Measurements from ENCODE around the gene LAMC2. TPM values are rescaled to one million over a fixed set of nuclear protein-coding genes. Genes with fewer than 3 reads are reported as not detected.

Gene LAMC2
- total and polyA plus RNA-seq, 10 of the 15 experiments (the other 5 are each of a cell fraction or from before 2014, with no cell fraction given) = 0.27 to 1.5 (median 0.92) TPM

DNA sequence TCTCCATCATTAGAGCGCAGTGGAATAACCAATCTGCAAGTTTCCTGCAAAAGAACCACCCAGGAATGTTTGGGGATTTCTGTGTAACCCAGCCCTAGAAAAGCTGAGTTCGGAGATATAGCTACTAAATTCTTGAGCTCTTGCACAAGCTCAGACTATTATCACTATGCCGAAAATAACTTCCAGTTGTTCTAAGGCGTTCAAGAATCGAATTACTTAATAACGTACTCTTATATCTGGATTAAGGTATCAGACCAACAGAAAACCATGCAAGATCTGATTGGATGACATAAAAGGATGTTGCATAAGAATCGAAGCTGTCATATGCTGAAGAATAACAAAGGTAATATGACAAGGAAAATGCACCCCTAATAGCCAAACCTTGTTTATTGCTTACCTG, 7.5 kb upstream of the LAMC2 start:
- H3K36me3 ChIP-seq (ENCODE audit: control insufficient read depth in 2 of 2, insufficient read depth in 2 of 2, low read length in 1 of 2) = no peaks in the 10 kb centered on the region
- DNase-seq (ENCODE audit: low read depth, low spot score) (no peak), FAIRE-seq (no peak), ATAC-seq (no peak)
- H3K4me2 ChIP-seq (ENCODE audit: control insufficient read depth, insufficient read depth) = no peak overlapping the region
- H3K27ac ChIP-seq (ENCODE audit: control insufficient read depth, insufficient read depth) = no peak overlapping the region
- in situ Hi-C loops (cut with MboI) = no loop called here
- ChIA-PET CTCF (interaction anchor here (0.6 to 2.4 kb wide), 5 partner anchors 9 to 152 kb away, joined by 3 to 7 read pairs (median 3); no protein-coding TSS in a partner anchor), RAD21 (ENCODE audit: unreplicated experiment) (interaction anchor here (0.7 to 1.3 kb wide), 3 partner anchors 16 to 151 kb away, joined by 3 read pairs; no protein-coding TSS in a partner anchor), SMC1A (ENCODE audit: uncharacterized antibody, unreplicated experiment) (interaction anchor here (0.8 to 6.3 kb wide), 11 partner anchors 17 to 431 kb away, joined by 3 to 33 read pairs (median 4); no protein-coding TSS in a partner anchor), POLR2A (interaction anchor here (1.0 kb wide), 1 partner anchor 13 kb away, joined by 3 read pairs; no protein-coding TSS in a partner anchor)
- H3K9me3 ChIP-seq (replicated peaks; ENCODE audit: control insufficient read depth, insufficient read depth, low read length) = no peaks in the 10 kb centered on the region
- 81% methylated on average over 7 of the region's 7 CpGs for WGBS (ENCODE audit: insufficient coverage, insufficient replicate concordance, low lambda C conversion rate, missing lambda C conversion rate)
- no TSS peak for BruUV-seq (replicated peaks)
- H4K20me1 ChIP-seq (ENCODE audit: control insufficient read depth, insufficient read depth) = no peaks in the 10 kb centered on the region
- no peaks in the 10 kb centered on the region for H3K27me3 ChIP-seq (replicated peaks in 1 of 2; ENCODE audit: control insufficient read depth in 2 of 2, insufficient read depth in 2 of 2, low read length in 1 of 2)
- H2AFZ ChIP-seq (ENCODE audit: control insufficient read depth, low read depth, low read length) = no peak overlapping the region
- no peak overlapping the region for H3K4me3 ChIP-seq
- TF ChIP-seq ATF7 (IDR thresholded peaks at IDR 0.05; ENCODE audit: low read depth) (no peak), TAF1 (IDR thresholded peaks at IDR 0.05; ENCODE audit: borderline replicate concordance, low read depth, low read length) (no peak), FOXM1 (IDR thresholded peaks at IDR 0.05; ENCODE audit: low read depth, low read length) (no peak), RELA (IDR thresholded peaks at IDR 0.05; ENCODE audit: borderline replicate concordance, partially characterized antibody) (no peak), IRF4 (IDR thresholded peaks at IDR 0.05; ENCODE audit: low read depth, low read length) (no peak), RB1 (IDR thresholded peaks at IDR 0.05; ENCODE audit: borderline replicate concordance) (no peak), ZBTB4 (CRISPR knock-in tag; IDR thresholded peaks at IDR 0.05) (no peak)
- TF ChIP-seq, protein P1, sequence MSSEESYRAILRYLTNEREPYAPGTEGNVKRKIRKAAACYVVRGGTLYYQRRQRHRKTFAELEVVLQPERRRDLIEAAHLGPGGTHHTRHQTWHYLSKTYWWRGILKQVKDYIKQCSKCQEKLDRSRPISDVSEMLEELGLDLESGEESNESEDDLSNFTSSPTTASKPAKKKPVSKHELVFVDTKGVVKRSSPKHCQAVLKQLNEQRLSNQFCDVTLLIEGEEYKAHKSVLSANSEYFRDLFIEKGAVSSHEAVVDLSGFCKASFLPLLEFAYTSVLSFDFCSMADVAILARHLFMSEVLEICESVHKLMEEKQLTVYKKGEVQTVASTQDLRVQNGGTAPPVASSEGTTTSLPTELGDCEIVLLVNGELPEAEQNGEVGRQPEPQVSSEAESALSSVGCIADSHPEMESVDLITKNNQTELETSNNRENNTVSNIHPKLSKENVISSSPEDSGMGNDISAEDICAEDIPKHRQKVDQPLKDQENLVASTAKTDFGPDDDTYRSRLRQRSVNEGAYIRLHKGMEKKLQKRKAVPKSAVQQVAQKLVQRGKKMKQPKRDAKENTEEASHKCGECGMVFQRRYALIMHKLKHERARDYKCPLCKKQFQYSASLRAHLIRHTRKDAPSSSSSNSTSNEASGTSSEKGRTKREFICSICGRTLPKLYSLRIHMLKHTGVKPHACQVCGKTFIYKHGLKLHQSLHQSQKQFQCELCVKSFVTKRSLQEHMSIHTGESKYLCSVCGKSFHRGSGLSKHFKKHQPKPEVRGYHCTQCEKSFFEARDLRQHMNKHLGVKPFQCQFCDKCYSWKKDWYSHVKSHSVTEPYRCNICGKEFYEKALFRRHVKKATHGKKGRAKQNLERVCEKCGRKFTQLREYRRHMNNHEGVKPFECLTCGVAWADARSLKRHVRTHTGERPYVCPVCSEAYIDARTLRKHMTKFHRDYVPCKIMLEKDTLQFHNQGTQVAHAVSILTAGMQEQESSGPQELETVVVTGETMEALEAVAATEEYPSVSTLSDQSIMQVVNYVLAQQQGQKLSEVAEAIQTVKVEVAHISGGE (CRISPR knock-in tag; IDR thresholded peaks at IDR 0.05) = no peak
- TF ChIP-seq, protein P2, sequence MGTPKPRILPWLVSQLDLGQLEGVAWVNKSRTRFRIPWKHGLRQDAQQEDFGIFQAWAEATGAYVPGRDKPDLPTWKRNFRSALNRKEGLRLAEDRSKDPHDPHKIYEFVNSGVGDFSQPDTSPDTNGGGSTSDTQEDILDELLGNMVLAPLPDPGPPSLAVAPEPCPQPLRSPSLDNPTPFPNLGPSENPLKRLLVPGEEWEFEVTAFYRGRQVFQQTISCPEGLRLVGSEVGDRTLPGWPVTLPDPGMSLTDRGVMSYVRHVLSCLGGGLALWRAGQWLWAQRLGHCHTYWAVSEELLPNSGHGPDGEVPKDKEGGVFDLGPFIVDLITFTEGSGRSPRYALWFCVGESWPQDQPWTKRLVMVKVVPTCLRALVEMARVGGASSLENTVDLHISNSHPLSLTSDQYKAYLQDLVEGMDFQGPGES (IDR thresholded peaks at IDR 0.05) = no peak
- TF ChIP-seq, protein P3, sequence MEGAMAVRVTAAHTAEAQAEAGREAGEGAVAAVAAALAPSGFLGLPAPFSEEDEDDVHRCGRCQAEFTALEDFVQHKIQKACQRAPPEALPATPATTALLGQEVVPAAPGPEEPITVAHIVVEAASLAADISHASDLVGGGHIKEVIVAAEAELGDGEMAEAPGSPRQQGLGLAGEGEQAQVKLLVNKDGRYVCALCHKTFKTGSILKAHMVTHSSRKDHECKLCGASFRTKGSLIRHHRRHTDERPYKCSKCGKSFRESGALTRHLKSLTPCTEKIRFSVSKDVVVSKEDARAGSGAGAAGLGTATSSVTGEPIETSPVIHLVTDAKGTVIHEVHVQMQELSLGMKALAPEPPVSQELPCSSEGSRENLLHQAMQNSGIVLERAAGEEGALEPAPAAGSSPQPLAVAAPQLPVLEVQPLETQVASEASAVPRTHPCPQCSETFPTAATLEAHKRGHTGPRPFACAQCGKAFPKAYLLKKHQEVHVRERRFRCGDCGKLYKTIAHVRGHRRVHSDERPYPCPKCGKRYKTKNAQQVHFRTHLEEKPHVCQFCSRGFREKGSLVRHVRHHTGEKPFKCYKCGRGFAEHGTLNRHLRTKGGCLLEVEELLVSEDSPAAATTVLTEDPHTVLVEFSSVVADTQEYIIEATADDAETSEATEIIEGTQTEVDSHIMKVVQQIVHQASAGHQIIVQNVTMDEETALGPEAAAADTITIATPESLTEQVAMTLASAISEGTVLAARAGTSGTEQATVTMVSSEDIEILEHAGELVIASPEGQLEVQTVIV (IDR thresholded peaks at IDR 0.05; ENCODE audit: borderline replicate concordance, partially characterized antibody) = no peak
- TF ChIP-seq, protein P4, sequence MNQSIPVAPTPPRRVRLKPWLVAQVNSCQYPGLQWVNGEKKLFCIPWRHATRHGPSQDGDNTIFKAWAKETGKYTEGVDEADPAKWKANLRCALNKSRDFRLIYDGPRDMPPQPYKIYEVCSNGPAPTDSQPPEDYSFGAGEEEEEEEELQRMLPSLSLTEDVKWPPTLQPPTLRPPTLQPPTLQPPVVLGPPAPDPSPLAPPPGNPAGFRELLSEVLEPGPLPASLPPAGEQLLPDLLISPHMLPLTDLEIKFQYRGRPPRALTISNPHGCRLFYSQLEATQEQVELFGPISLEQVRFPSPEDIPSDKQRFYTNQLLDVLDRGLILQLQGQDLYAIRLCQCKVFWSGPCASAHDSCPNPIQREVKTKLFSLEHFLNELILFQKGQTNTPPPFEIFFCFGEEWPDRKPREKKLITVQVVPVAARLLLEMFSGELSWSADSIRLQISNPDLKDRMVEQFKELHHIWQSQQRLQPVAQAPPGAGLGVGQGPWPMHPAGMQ (IDR thresholded peaks at IDR 0.05; ENCODE audit: borderline replicate concordance) = no peak
- intact Hi-C loops (cut with micrococcal nuclease; ENCODE audit: unreplicated experiment) = no loop called here
- H3K9ac ChIP-seq (ENCODE audit: control insufficient read depth, insufficient read depth, low read length) = no peak overlapping the region
- H3K79me2 ChIP-seq (ENCODE audit: control insufficient read depth, insufficient read depth, low read length) = no peaks in the 10 kb centered on the region
- H3K4me1 ChIP-seq (ENCODE audit: control insufficient read depth, insufficient read depth, low read length) = peaks cover 11% of the 10 kb centered on the region
